Measurements from ENCODE around the gene NSDHL.

DNA sequence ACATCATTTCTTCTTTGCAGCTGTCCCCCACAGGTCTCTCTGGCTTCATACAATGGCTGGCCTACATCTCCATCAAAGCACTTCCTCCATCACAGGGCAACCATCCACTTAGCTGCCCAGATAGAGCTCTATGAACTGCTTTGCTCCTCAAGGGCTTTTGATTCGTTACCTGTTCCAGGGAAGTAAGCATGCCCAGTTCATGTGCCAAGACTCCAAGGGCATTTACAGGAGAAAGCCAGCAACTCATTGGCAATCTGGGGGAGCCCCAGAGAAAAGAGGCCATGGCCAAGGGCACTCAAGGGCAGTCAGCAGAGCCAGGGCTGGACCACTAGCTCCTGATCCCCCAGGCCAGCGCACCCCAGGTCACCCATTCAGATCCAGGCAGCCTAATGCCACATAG, 42.5 kb downstream of the NSDHL start:
- TF ChIP-seq, protein P1, sequence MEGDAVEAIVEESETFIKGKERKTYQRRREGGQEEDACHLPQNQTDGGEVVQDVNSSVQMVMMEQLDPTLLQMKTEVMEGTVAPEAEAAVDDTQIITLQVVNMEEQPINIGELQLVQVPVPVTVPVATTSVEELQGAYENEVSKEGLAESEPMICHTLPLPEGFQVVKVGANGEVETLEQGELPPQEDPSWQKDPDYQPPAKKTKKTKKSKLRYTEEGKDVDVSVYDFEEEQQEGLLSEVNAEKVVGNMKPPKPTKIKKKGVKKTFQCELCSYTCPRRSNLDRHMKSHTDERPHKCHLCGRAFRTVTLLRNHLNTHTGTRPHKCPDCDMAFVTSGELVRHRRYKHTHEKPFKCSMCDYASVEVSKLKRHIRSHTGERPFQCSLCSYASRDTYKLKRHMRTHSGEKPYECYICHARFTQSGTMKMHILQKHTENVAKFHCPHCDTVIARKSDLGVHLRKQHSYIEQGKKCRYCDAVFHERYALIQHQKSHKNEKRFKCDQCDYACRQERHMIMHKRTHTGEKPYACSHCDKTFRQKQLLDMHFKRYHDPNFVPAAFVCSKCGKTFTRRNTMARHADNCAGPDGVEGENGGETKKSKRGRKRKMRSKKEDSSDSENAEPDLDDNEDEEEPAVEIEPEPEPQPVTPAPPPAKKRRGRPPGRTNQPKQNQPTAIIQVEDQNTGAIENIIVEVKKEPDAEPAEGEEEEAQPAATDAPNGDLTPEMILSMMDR (conservative IDR thresholded peaks at IDR 0.05 in 1 of 2, IDR thresholded peaks at IDR 0.05 in 1 of 2; ENCODE audit: extremely low read depth in 1 of 2, insufficient read depth in 1 of 2, low read depth in 1 of 2, low read length in 2 of 2): no peak
- no peak for TF ChIP-seq EZH2 (IDR thresholded peaks at IDR 0.05; ENCODE audit: borderline replicate concordance, low read length)
